ENCODE data around the gene SMIM36. TPM values are rescaled to one million over a fixed set of nuclear protein-coding genes. Genes with fewer than 3 reads are reported as not detected.
"Not testable (repeated sequence)": the region's sequence is repeated elsewhere in the genome, so short reads cannot be mapped to it uniquely, and the experiment has no call there.

Gene SMIM36
- total and polyA plus RNA-seq, 3 experiments from 2014 or later = not detected

- Histone ChIP-seq H3K36me3 (ENCODE audit: insufficient read depth, low read length) (no peaks in the 10 kb centered on the region), H3K4me1 (ENCODE audit: insufficient read depth, low read length) (no peaks in the 10 kb centered on the region), H3K4me3 (ENCODE audit: low read length) (no peak overlapping the region), H3K27ac (ENCODE audit: low read depth, low read length) (no peak overlapping the region), H3K9me3 (ENCODE audit: low read length) (no peaks in the 10 kb centered on the region), H3K27me3 (ENCODE audit: insufficient read depth, low read length, poor library complexity, severe bottlenecking) (no peaks in the 10 kb centered on the region)
- Mint-ChIP-seq H3K4me1 (no peaks in the 10 kb centered on the region), H3K36me3 (no peaks in the 10 kb centered on the region), H3K27me3 (peaks cover 4 to 7% of the 10 kb centered on the region in 2 donors), H3K27ac (no peak overlapping the region), H3K9me3 (no peaks in the 10 kb centered on the region), H3K4me3 (no peak overlapping the region)
- CTCF ChIA-PET = no interaction called here
- DNase-seq = no peak
- POLR2A ChIA-PET = no interaction called here
These were observed 9.9 kb upstream of the SMIM36 start for GRCh38 chr17:55521186-55521585.

GRCh38 chr17:55520402-55520801 is 9.2 kb upstream of the SMIM36 start:
- ChIA-PET POLR2A (no interaction called here), CTCF (no interaction called here)

DNA sequence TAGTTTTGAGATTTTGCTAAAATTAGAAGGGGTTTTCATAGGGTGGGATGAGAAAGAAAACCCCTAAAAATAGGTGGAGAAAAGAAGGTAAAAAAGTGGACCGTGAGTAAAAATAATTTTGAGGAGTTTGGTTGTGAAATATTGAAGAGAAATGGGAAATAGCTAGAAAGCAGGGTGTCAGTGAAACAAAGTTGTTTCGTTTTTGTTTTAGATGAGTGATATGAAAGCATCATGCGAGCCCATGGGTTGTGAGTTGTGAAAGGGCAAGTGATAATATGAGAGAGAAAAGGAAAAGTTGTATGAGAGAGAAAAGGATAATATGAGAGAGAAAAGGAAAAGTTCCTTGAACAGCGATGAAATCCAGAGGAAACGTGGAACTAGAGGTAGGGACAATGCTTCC is 7.3 kb upstream of the SMIM36 start:
- H3K27me3 ChIP-seq (ENCODE audit: insufficient read depth, low read length, poor library complexity, severe bottlenecking) = no peaks in the 10 kb centered on the region
- no peak for DNase-seq
- Mint-ChIP-seq H3K36me3 (no peaks in the 10 kb centered on the region), H3K4me1 (no peaks in the 10 kb centered on the region), H3K27me3 (peaks cover 4 to 12% of the 10 kb centered on the region in 2 donors), H3K9me3 (no peaks in the 10 kb centered on the region), H3K27ac (no peak overlapping the region), H3K4me3 (no peak overlapping the region)
- POLR2A ChIA-PET = no interaction called here
- H3K27ac ChIP-seq (ENCODE audit: low read depth, low read length) = no peak overlapping the region
- H3K4me3 ChIP-seq (ENCODE audit: low read length) = no peak overlapping the region
- no peaks in the 10 kb centered on the region for H3K4me1 ChIP-seq (ENCODE audit: insufficient read depth, low read length)
- H3K36me3 ChIP-seq (ENCODE audit: insufficient read depth, low read length) = no peaks in the 10 kb centered on the region
- CTCF ChIA-PET = no interaction called here
- H3K9me3 ChIP-seq (ENCODE audit: low read length) = no peaks in the 10 kb centered on the region

More at GRCh38 chr17:55520402-55520801, 9.2 kb upstream of the SMIM36 start:
- no peak for DNase-seq
- H3K27me3 ChIP-seq (ENCODE audit: insufficient read depth, low read length, poor library complexity, severe bottlenecking) = no peaks in the 10 kb centered on the region
- no peaks in the 10 kb centered on the region for H3K36me3 Mint-ChIP-seq
- H3K4me3 ChIP-seq (ENCODE audit: low read length) = no peak overlapping the region
- no peaks in the 10 kb centered on the region for H3K9me3 Mint-ChIP-seq
- H3K4me1 Mint-ChIP-seq = no peaks in the 10 kb centered on the region
- H3K27ac Mint-ChIP-seq = no peak overlapping the region
- H3K27ac ChIP-seq (ENCODE audit: low read depth, low read length) = no peak overlapping the region
- no peak overlapping the region for H3K4me3 Mint-ChIP-seq
- H3K36me3 ChIP-seq (ENCODE audit: insufficient read depth, low read length) = no peaks in the 10 kb centered on the region
- peaks cover 4 to 10% of the 10 kb centered on the region in 2 donors for H3K27me3 Mint-ChIP-seq
- H3K4me1 ChIP-seq (ENCODE audit: insufficient read depth, low read length) = no peaks in the 10 kb centered on the region
- no peaks in the 10 kb centered on the region for H3K9me3 ChIP-seq (ENCODE audit: low read length)

DNA sequence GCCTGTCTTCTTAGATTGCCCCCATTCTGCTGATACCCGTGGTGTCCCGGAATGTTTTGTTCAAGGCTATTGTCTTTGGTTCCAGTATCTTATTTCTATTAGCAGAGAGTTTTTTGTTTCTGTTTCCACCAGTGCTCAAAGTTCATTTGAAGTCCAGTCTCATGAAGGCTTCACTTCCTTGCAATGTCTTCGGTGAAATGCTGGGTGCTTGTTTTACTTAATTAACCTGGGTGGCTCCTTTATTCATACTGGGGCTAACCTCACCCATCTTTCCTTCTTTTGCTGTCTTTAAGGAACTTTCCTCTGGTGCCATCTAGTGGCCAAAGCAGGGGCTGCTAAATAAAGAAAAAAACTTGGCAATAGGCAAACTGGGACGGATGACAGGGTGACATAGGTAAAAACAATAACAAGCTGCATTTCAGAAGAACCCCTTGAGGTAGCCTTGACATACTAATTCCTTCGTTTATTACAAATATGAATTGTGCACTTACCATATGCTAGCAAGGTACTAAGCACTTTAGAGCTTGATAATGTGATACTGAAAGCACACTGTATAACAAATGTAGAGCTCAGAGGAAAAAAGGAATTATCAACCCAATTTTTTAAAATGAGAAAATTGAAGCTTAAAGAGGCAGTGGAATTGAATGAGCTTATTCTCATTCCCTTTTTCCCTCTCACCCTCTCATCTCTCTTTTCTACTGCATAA is 2.8 kb upstream of the SMIM36 start:
- Mint-ChIP-seq H3K4me3 (no peak overlapping the region), H3K9me3 (no peaks in the 10 kb centered on the region), H3K27me3 (peaks cover 0 to 6% of the 10 kb centered on the region in 2 donors), H3K27ac (no peak overlapping the region), H3K36me3 (no peaks in the 10 kb centered on the region), H3K4me1 (no peaks in the 10 kb centered on the region)
- Histone ChIP-seq H3K36me3 (ENCODE audit: insufficient read depth, low read length) (no peaks in the 10 kb centered on the region), H3K4me3 (ENCODE audit: low read length) (no peak overlapping the region), H3K9me3 (ENCODE audit: low read length) (no peaks in the 10 kb centered on the region), H3K4me1 (ENCODE audit: insufficient read depth, low read length) (no peaks in the 10 kb centered on the region), H3K27me3 (ENCODE audit: insufficient read depth, low read length, poor library complexity, severe bottlenecking) (no peaks in the 10 kb centered on the region), H3K27ac (ENCODE audit: low read depth, low read length) (no peak overlapping the region)
- peak; percentile 29 to 60 (median 48) for DNase-seq
- CTCF ChIA-PET = interaction anchor here (0.8 to 1.2 kb wide), 6 partner anchors 11 to 521 kb away, joined by 3 to 7 read pairs (median 4); no protein-coding TSS in a partner anchor
- POLR2A ChIA-PET = no interaction called here

- H3K36me3 Mint-ChIP-seq; H3K4me1 Mint-ChIP-seq; H3K27me3 Mint-ChIP-seq; H3K36me3 ChIP-seq (ENCODE audit: insufficient read depth, low read length); H3K4me1 ChIP-seq (ENCODE audit: insufficient read depth, low read length); H3K27ac ChIP-seq (ENCODE audit: low read depth, low read length); H3K27me3 ChIP-seq (ENCODE audit: insufficient read depth, low read length, poor library complexity, severe bottlenecking); H3K4me3 Mint-ChIP-seq; H3K9me3 ChIP-seq (ENCODE audit: low read length); DNase-seq; H3K27ac Mint-ChIP-seq; H3K9me3 Mint-ChIP-seq; H3K4me3 ChIP-seq (ENCODE audit: low read length); CTCF ChIA-PET; POLR2A ChIA-PET: not testable (repeated sequence)
These were observed 3.6 kb downstream of the SMIM36 start for GRCh38 chr17:55507669-55508068.

DNA sequence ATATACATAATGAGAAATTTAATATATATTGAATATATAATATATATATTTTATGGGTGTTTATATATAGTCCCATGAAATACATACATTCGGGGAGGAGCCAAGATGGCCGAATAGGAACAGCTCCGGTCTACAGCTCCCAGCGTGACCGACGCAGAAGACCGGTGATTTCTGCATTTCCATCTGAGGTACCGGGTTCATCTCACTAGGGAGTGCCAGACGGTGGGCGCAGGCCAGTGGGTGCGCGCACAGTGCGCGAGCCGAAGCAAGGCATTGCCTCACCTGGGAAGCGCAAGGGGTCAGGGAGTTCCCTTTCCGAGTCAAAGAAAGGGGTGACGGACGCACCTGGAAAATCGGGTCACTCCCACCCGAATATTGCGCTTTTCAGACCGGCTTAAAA is 9.6 kb downstream of the SMIM36 start:
- H3K4me1 Mint-ChIP-seq; POLR2A ChIA-PET; H3K27me3 Mint-ChIP-seq; H3K36me3 ChIP-seq (ENCODE audit: insufficient read depth, low read length); H3K36me3 Mint-ChIP-seq; H3K27ac Mint-ChIP-seq; CTCF ChIA-PET; H3K4me3 Mint-ChIP-seq; H3K4me1 ChIP-seq (ENCODE audit: insufficient read depth, low read length); H3K4me3 ChIP-seq (ENCODE audit: low read length); H3K27ac ChIP-seq (ENCODE audit: low read depth, low read length); DNase-seq; H3K27me3 ChIP-seq (ENCODE audit: insufficient read depth, low read length, poor library complexity, severe bottlenecking); H3K9me3 ChIP-seq (ENCODE audit: low read length); H3K9me3 Mint-ChIP-seq: not testable (repeated sequence)

DNA sequence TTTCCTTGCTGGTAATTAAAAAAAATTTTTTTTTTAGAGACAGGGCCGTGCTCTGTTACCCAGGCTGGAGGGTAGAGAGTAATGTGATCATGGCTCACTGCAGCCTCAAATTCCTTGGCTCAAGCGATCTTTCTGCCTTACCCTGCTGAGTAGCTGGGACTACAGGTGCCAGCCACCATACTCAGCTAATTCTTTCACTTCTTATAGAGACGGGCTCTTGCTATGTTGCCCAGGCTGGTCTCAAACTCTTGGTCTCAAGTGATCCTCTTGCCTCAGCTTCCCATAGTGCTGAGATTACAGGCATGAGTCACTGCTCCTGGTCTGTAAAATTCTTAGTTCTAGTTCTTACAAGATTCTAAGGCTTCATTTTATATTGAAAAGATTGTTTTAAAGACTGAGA is 11.1 kb downstream of the SMIM36 start:
- peaks cover 0 to 1% of the 10 kb centered on the region in 2 donors for H3K27me3 Mint-ChIP-seq
- H3K4me1 Mint-ChIP-seq = no peaks in the 10 kb centered on the region
- H3K4me1 ChIP-seq (ENCODE audit: insufficient read depth, low read length) = no peaks in the 10 kb centered on the region
- H3K36me3 Mint-ChIP-seq = no peaks in the 10 kb centered on the region
- H3K4me3 ChIP-seq (ENCODE audit: low read length) = no peak overlapping the region
- H3K27ac Mint-ChIP-seq = no peak overlapping the region
- no peak for DNase-seq
- no peak overlapping the region for H3K27ac ChIP-seq (ENCODE audit: low read depth, low read length)
- no peaks in the 10 kb centered on the region for H3K9me3 Mint-ChIP-seq
- H3K36me3 ChIP-seq (ENCODE audit: insufficient read depth, low read length) = no peaks in the 10 kb centered on the region
- H3K4me3 Mint-ChIP-seq = no peak overlapping the region
- H3K27me3 ChIP-seq (ENCODE audit: insufficient read depth, low read length, poor library complexity, severe bottlenecking) = no peaks in the 10 kb centered on the region
- no peaks in the 10 kb centered on the region for H3K9me3 ChIP-seq (ENCODE audit: low read length)
- POLR2A ChIA-PET = no interaction called here
- CTCF ChIA-PET = interaction anchor here (1.1 kb wide), 1 partner anchor 17 kb away, joined by 4 read pairs; no protein-coding TSS in a partner anchor

DNA sequence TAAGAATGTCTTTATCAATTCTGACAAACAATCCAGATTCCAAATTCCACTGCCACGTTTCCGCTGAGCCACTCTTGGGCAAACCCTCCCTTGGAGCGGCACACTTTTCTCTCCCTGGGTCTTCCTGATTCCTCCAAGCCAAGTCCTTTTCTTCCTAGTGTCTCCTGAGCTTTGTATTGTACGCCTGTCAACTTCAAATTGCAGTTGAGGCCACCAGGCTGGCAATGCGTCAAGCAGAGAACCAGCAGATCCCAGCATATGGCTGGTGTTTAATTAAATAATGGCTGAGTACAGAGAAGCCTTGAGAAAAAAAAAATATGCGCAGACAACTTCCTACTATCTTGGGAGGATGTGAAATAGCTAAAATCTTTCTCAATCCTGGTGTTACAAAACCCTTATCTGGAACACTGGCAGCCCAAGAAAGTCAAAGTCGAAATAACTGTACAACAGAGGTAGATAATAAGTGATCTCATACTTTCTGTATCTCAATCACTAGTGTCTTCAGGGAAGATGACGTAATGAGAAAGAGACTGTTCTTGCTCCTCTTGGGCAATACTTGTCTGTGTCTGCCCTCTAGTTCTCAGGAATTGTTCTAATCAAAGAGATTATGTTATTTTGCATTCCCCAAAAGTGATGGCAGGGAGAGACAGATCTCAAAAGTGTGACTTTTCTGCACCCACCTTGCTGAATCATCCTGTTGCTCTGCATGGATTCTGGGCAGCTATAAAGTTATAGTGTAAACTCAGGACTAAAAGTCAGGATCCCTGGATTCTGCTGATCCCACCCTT is 15.0 kb downstream of the SMIM36 start:
- Histone ChIP-seq H3K4me1 (ENCODE audit: insufficient read depth, low read length) (no peaks in the 10 kb centered on the region), H3K9me3 (ENCODE audit: low read length) (no peaks in the 10 kb centered on the region), H3K27ac (ENCODE audit: low read depth, low read length) (no peak overlapping the region), H3K36me3 (ENCODE audit: insufficient read depth, low read length) (no peaks in the 10 kb centered on the region), H3K27me3 (ENCODE audit: insufficient read depth, low read length, poor library complexity, severe bottlenecking) (no peaks in the 10 kb centered on the region), H3K4me3 (ENCODE audit: low read length) (no peak overlapping the region)
- CTCF ChIA-PET = no interaction called here
- H3K9me3 Mint-ChIP-seq = no peaks in the 10 kb centered on the region
- no peak for DNase-seq
- H3K27me3 Mint-ChIP-seq = peaks cover 4 to 13% of the 10 kb centered on the region in 2 donors
- H3K27ac Mint-ChIP-seq = no peak overlapping the region
- no peak overlapping the region for H3K4me3 Mint-ChIP-seq
- POLR2A ChIA-PET = no interaction called here
- no peaks in the 10 kb centered on the region for H3K36me3 Mint-ChIP-seq
- no peaks in the 10 kb centered on the region for H3K4me1 Mint-ChIP-seq

Data from CD8-positive, alpha-beta memory T cell (primary cell).